Measurements from ENCODE around the gene SNTG2.

DNA sequence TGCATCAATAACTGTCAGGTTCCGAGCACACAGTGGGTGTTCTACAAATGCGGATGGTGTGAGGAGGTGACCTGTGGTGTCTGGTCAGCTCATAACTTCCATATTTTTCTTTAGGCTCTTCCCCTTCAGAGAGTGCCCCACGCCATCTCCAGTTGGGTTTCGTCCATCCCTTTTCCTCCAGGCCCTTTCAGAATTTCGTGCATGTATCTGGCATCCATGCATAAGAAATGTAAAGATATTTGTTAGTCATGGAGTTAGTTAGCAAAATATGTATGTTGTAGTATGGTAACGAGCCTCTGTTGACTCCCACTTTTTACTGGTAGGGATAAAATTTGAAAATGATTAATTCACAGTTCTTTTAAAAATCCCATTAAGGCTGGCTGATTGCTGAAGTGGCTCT is 67.2 kb downstream of the SNTG2 start:
- TF ChIP-seq, protein P1, sequence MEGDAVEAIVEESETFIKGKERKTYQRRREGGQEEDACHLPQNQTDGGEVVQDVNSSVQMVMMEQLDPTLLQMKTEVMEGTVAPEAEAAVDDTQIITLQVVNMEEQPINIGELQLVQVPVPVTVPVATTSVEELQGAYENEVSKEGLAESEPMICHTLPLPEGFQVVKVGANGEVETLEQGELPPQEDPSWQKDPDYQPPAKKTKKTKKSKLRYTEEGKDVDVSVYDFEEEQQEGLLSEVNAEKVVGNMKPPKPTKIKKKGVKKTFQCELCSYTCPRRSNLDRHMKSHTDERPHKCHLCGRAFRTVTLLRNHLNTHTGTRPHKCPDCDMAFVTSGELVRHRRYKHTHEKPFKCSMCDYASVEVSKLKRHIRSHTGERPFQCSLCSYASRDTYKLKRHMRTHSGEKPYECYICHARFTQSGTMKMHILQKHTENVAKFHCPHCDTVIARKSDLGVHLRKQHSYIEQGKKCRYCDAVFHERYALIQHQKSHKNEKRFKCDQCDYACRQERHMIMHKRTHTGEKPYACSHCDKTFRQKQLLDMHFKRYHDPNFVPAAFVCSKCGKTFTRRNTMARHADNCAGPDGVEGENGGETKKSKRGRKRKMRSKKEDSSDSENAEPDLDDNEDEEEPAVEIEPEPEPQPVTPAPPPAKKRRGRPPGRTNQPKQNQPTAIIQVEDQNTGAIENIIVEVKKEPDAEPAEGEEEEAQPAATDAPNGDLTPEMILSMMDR (IDR thresholded peaks at IDR 0.05), result no peak
- TF ChIP-seq JAZF1 (CRISPR knock-in tag; IDR thresholded peaks at IDR 0.05) (no peak), IRF1 (CRISPR knock-in tag; IDR thresholded peaks at IDR 0.05) (no peak), NFYB (CRISPR knock-in tag; conservative IDR thresholded peaks at IDR 0.05; ENCODE audit: low read depth) (no peak), EMX1 (CRISPR knock-in tag; IDR thresholded peaks at IDR 0.05) (no peak), MAX (CRISPR knock-in tag; IDR thresholded peaks at IDR 0.05) (no peak)
